ENCODE results near the gene SLC34A1.

The SLC34A1 gene

GRCh38 chr5:177409043-177409801 lies 25.0 kb downstream of the SLC34A1 start, which contains the start of gene F12:
Gene F12, minus strand, starts transcription at chr5:177409564. Its CDS starts 37 bp downstream, at chr5:177409527.
- DNase-seq (no peak), ATAC-seq (ENCODE audit: insufficient read depth, low read depth) (no peak)
- H3K27me3 ChIP-seq (ENCODE audit: insufficient read depth, low read length, poor library complexity): peaks cover 26% of the 10 kb centered on the region
- H3K4me1 ChIP-seq (ENCODE audit: insufficient read depth, low read length): peaks cover 9% of the 10 kb centered on the region
- no peak within 1 kb of the TSS for H3K27ac ChIP-seq (ENCODE audit: low read length)
- H3K79me2 ChIP-seq (ENCODE audit: insufficient read depth, low read length): no peaks in the 10 kb centered on the region
- no peaks in the 10 kb centered on the region for H3K9me3 ChIP-seq (ENCODE audit: insufficient read depth, low read length, severe bottlenecking)
- H2AFZ ChIP-seq (ENCODE audit: low read depth, low read length): no peak within 1 kb of the TSS
- no peak within 1 kb of the TSS for H3K4me2 ChIP-seq (ENCODE audit: insufficient read depth, low read length)
- no peak for TF ChIP-seq EZH2 (IDR thresholded peaks at IDR 0.05; ENCODE audit: borderline replicate concordance, low read depth, low read length, severe bottlenecking)
- no peak for TF ChIP-seq CTCF (IDR thresholded peaks at IDR 0.05; ENCODE audit: borderline replicate concordance, extremely low read depth, low read length, poor library complexity, severe bottlenecking)
- H4K20me1 ChIP-seq (ENCODE audit: insufficient read depth, low read length): peaks cover 9% of the 10 kb centered on the region; the same call in 1 of the 2 replicates
- no peak within 1 kb of the TSS for H3K9ac ChIP-seq (ENCODE audit: low read depth, low read length)
- H3K4me3 ChIP-seq (ENCODE audit: low read depth in 1 of 2, low read length in 2 of 2): no peak within 1 kb of the TSS
- no peaks in the 10 kb centered on the region for H3K36me3 ChIP-seq (ENCODE audit: insufficient read depth, low read length)

GRCh38 chr5:177410575-177410974 lies 26.3 kb downstream of the SLC34A1 start:
- Histone ChIP-seq H3K4me3 (ENCODE audit: low read depth in 1 of 2, low read length in 2 of 2) (no peak overlapping the region), H3K27me3 (ENCODE audit: insufficient read depth, low read length, poor library complexity) (peaks cover 13% of the 10 kb centered on the region), H3K4me1 (ENCODE audit: insufficient read depth, low read length) (peaks cover 3% of the 10 kb centered on the region; the same call in 1 of the 2 replicates), H3K9ac (ENCODE audit: low read depth, low read length) (no peak overlapping the region), H2AFZ (ENCODE audit: low read depth, low read length) (no peak overlapping the region), H3K4me2 (ENCODE audit: insufficient read depth, low read length) (no peak overlapping the region), H3K27ac (ENCODE audit: low read length) (no peak overlapping the region), H3K36me3 (ENCODE audit: insufficient read depth, low read length) (no peaks in the 10 kb centered on the region), H4K20me1 (ENCODE audit: insufficient read depth, low read length) (no peaks in the 10 kb centered on the region), H3K9me3 (ENCODE audit: insufficient read depth, low read length, severe bottlenecking) (no peaks in the 10 kb centered on the region), H3K79me2 (ENCODE audit: insufficient read depth, low read length) (no peaks in the 10 kb centered on the region)
- ATAC-seq (ENCODE audit: insufficient read depth, low read depth): peak; percentile 53
- no peak for TF ChIP-seq EZH2 (IDR thresholded peaks at IDR 0.05; ENCODE audit: borderline replicate concordance, low read depth, low read length, severe bottlenecking)
- TF ChIP-seq CTCF (IDR thresholded peaks at IDR 0.05; ENCODE audit: borderline replicate concordance, extremely low read depth, low read length, poor library complexity, severe bottlenecking): no peak
- no peak for DNase-seq

- H3K4me1 ChIP-seq (ENCODE audit: insufficient read depth, low read length): peaks cover 3% of the 10 kb centered on the region; the same call in 1 of the 2 replicates
- H3K79me2 ChIP-seq (ENCODE audit: insufficient read depth, low read length): no peaks in the 10 kb centered on the region
- H3K4me2 ChIP-seq (ENCODE audit: insufficient read depth, low read length): no peak overlapping the region
- no peak for TF ChIP-seq EZH2 (IDR thresholded peaks at IDR 0.05; ENCODE audit: borderline replicate concordance, low read depth, low read length, severe bottlenecking)
- no peak for TF ChIP-seq CTCF (IDR thresholded peaks at IDR 0.05; ENCODE audit: borderline replicate concordance, extremely low read depth, low read length, poor library complexity, severe bottlenecking)
- H3K9me3 ChIP-seq (ENCODE audit: insufficient read depth, low read length, severe bottlenecking): no peaks in the 10 kb centered on the region
- H3K27me3 ChIP-seq (ENCODE audit: insufficient read depth, low read length, poor library complexity): no peaks in the 10 kb centered on the region
- no peak overlapping the region for H3K27ac ChIP-seq (ENCODE audit: low read length)
- no peak overlapping the region for H2AFZ ChIP-seq (ENCODE audit: low read depth, low read length)
- ATAC-seq (ENCODE audit: insufficient read depth, low read depth) (peak; percentile 54; the same call in 2 of the 3 replicates), DNase-seq (no peak)
- no peak overlapping the region for H3K9ac ChIP-seq (ENCODE audit: low read depth, low read length)
- H3K36me3 ChIP-seq (ENCODE audit: insufficient read depth, low read length): no peaks in the 10 kb centered on the region
- H4K20me1 ChIP-seq (ENCODE audit: insufficient read depth, low read length): no peaks in the 10 kb centered on the region
- no peak overlapping the region for H3K4me3 ChIP-seq (ENCODE audit: low read depth in 1 of 2, low read length in 2 of 2)
These were observed 28.5 kb downstream of the SLC34A1 start for GRCh38 chr5:177412603-177413233.

Data from DND-41 (cell line).